ENCODE results near the gene SELPLG.

GRCh38 chr12:108597559-108598471, 35.9 kb downstream of the SELPLG start, which contains the start of gene TMEM119:
- no peak for TF ChIP-seq CTCF (IDR thresholded peaks at IDR 0.05)
- no peak for TF ChIP-seq POLR2A (IDR thresholded peaks at IDR 0.05)
